Esophagus muscularis mucosa (tissue), 4 donors: ENCODE data around the gene DYRK3. TPM values are rescaled to one million over a fixed set of nuclear protein-coding genes. Genes with fewer than 3 reads are reported as not detected.
A peak's percentile ranks its signal among the peaks of the same experiment; 100 is the strongest.

Experiments used
- DNase-seq: peaks from one replicate; pipeline ENCODE4 v3.0.0-alpha.2; 2017; ENCODE audit errors: extremely low spot score
- H3K27ac ChIP-seq, 4 donors: fragments of 200-600 bp; sonication (generic); replicated peaks in 1 of 4; 1 replicate in 3 of 4; 2 replicates in 1 of 4; pipeline ENCODE4 v1.5.1; 2016 to 2019; ENCODE audit warnings: mild to moderate bottlenecking in 1 of 4
- H3K27me3 ChIP-seq, 4 donors: fragments of 200-600 bp; sonication (generic); one replicate each; pipeline versions ENCODE4 v1.5.1 to v1.6.0; 2016 to 2019
- H3K36me3 ChIP-seq, 4 donors: fragments of 200-600 bp; sonication (generic); one replicate each; pipeline ENCODE4 v1.5.1; 2016 to 2019
- H3K4me1 ChIP-seq, 4 donors: fragments of 200-600 bp; sonication (generic); one replicate each; pipeline ENCODE4 v1.5.1; 2016 to 2019
- H3K4me3 ChIP-seq, 4 donors: fragments of 200-600 bp; sonication (generic); 1 replicate in 2 of 4; 2 replicates in 2 of 4; pipeline ENCODE4 v1.5.1; 2016 to 2019; ENCODE audit warnings: mild to moderate bottlenecking in 4 of 4, moderate library complexity in 1 of 4
- H3K9me3 ChIP-seq, 4 donors: fragments of 200-600 bp; sonication (generic); 1 replicate in 3 of 4; 2 replicates in 1 of 4; pipeline ENCODE4 v1.5.1; 2016 to 2019
- CTCF ChIP-seq, 3 experiments: fragments of 200-600 bp in 2 of 3; fragments of 450-650 bp in 1 of 3; sonication (generic) in 2 of 3; IDR thresholded peaks; one replicate each; pipeline ENCODE4 v1.5.1; 2017 to 2019; ENCODE audit warnings: antibody characterized with exemption in 3 of 3, mild to moderate bottlenecking in 2 of 3, moderate library complexity in 1 of 3
- EP300 ChIP-seq: sonication (generic); formaldehyde crosslinking; IDR thresholded peaks from one replicate; pipeline ENCODE4 v1.6.1; 2017; ENCODE audit warnings: antibody characterized with exemption
- POLR2A ChIP-seq: fragments of 450-650 bp; IDR thresholded peaks from one replicate; pipeline ENCODE4 v1.6.1; 2017; ENCODE audit warnings: antibody characterized with exemption, moderate library complexity, mild to moderate bottlenecking, low read depth
- POLR2AphosphoS5 ChIP-seq, 2 donors: sonication (generic); formaldehyde crosslinking; IDR thresholded peaks; one replicate each; pipeline ENCODE4 v1.6.1; 2017; ENCODE audit warnings: antibody characterized with exemption in 2 of 2
- WGBS: methylation state at CpG from one replicate; pipeline ENCODE4 v1.1.5; 2018; 5-methylcytosine and 5-hydroxymethylcytosine counted together
- intact Hi-C: fragments of 100-400 bp; cut with DNase I; formaldehyde crosslinking; loops from one replicate; pipeline ENCODE4 v1.15.1; 2023
- total RNA-seq, 4 donors: library from RNA; depleted of rRNA; stranded (reverse); fragments of >200 nt; gene quantifications; one replicate each; pipeline versions ENCODE4 v1.1.0 to v1.2.1, GENCODE V29; 2016

DYRK3 gene
- total RNA-seq = 10 to 100 TPM in 2 of 4 donors, 1 to 10 TPM in 2; 5.6 to 14.7 (median 9.0) TPM

GRCh38 chr1:206635080-206635977, at the start of gene DYRK3:
Gene DYRK3 (plus strand): TSS chr1:206635536. CDS start chr1:206635704, 168 bp downstream.
- H3K9me3 ChIP-seq = no peaks in the 10 kb centered on the region
- WGBS = 1% methylated on average over 28 of the region's 84 CpGs
- intact Hi-C loops = loop anchor here (2.0 to 10.0 kb wide), 2 partner anchors 29 to 169 kb away; no protein-coding TSS in a partner anchor
- TF ChIP-seq CTCF (IDR thresholded peaks at IDR 0.05) (peak in 2 of 3 experiments; percentile 24 to 25), POLR2AphosphoS5 (IDR thresholded peaks at IDR 0.05) (peak; percentile 98 to 99), POLR2A (peak; percentile 79), EP300 (no peak)
- peaks cover 20 to 50% (median 42%) of the 10 kb centered on the region in 4 donors for H3K4me1 ChIP-seq
- H3K36me3 ChIP-seq = peaks cover 0 to 12% (median 5%) of the 10 kb centered on the region in 4 donors
- peak within 1 kb of the TSS; percentile 76 to 90 (median 86) for H3K27ac ChIP-seq
- peak; percentile 97 for DNase-seq
- H3K4me3 ChIP-seq = peak within 1 kb of the TSS; percentile 66 to 99 (median 86)
- no peaks in the 10 kb centered on the region for H3K27me3 ChIP-seq

- Histone ChIP-seq H3K27me3 (no peaks in the 10 kb centered on the region), H3K4me3 (no peak overlapping the region), H3K9me3 (no peaks in the 10 kb centered on the region), H3K4me1 (peaks cover 0 to 43% (median 41%) of the 10 kb centered on the region in 4 donors), H3K36me3 (peaks cover 8 to 84% (median 65%) of the 10 kb centered on the region in 4 donors), H3K27ac (peak overlapping the region in 3 of 4 donors; percentile 44 to 64 (median 44))
- WGBS = 63% methylated on average over 13 of the region's 13 CpGs
- intact Hi-C loops = no loop called here
- no peak for DNase-seq
- TF ChIP-seq POLR2A (no peak), CTCF (IDR thresholded peaks at IDR 0.05) (no peak), EP300 (no peak), POLR2AphosphoS5 (IDR thresholded peaks at IDR 0.05) (no peak)
Measured at GRCh38 chr1:206586501-206587445, 48.6 kb upstream of the DYRK3 start.

GRCh38 chr1:206587904-206588303, 47.4 kb upstream of the DYRK3 start:
- peaks cover 19 to 95% (median 76%) of the 10 kb centered on the region in 4 donors for H3K36me3 ChIP-seq
- H3K27me3 ChIP-seq = no peaks in the 10 kb centered on the region
- H3K9me3 ChIP-seq = no peaks in the 10 kb centered on the region
- peaks cover 0 to 43% (median 39%) of the 10 kb centered on the region in 4 donors for H3K4me1 ChIP-seq
- intact Hi-C loops = no loop called here
- H3K27ac ChIP-seq = peak overlapping the region in 3 of 4 donors; percentile 42 to 64 (median 44)
- no peak for TF ChIP-seq POLR2A
- TF ChIP-seq CTCF (IDR thresholded peaks at IDR 0.05) = no peak
- TF ChIP-seq POLR2AphosphoS5 (IDR thresholded peaks at IDR 0.05) = no peak
- TF ChIP-seq EP300 = no peak
- 93% methylated on average over 14 of the region's 14 CpGs for WGBS
- no peak for DNase-seq
- H3K4me3 ChIP-seq = no peak overlapping the region

- H3K4me1 ChIP-seq = peaks cover 0 to 38% (median 34%) of the 10 kb centered on the region in 4 donors
- intact Hi-C loops = no loop called here
- no peak for DNase-seq
- no peaks in the 10 kb centered on the region for H3K27me3 ChIP-seq
- H3K4me3 ChIP-seq = no peak overlapping the region
- 72% methylated on average over 6 of the region's 6 CpGs for WGBS
- no peaks in the 10 kb centered on the region for H3K9me3 ChIP-seq
- no peak for TF ChIP-seq POLR2AphosphoS5 (IDR thresholded peaks at IDR 0.05)
- TF ChIP-seq POLR2A = no peak
- TF ChIP-seq EP300 = no peak
- TF ChIP-seq CTCF (IDR thresholded peaks at IDR 0.05) = no peak
- peaks cover 25 to 98% (median 82%) of the 10 kb centered on the region in 4 donors for H3K36me3 ChIP-seq
- H3K27ac ChIP-seq = peak overlapping the region in 3 of 4 donors; percentile 42 to 64 (median 44)
Measured at GRCh38 chr1:206588492-206588891, 46.8 kb upstream of the DYRK3 start.
